Transverse colon (tissue), 3 donors: ENCODE measurements around the gene CRY1.

Source experiments
- CTCF ChIP-seq, 5 experiments: fragments of 200-600 bp in 3 of 5; fragments of 450-650 bp in 2 of 5; sonication (generic) in 3 of 5; IDR thresholded peaks; 1 replicate in 2 of 5; 2 replicates in 3 of 5; pipeline ENCODE4 v1.5.1; 2016 to 2017; ENCODE audit warnings: antibody characterized with exemption in 5 of 5, inconsistent platforms in 3 of 5, mild to moderate bottlenecking in 2 of 5, moderate library complexity in 1 of 5
- EP300 ChIP-seq: sonication (generic); formaldehyde crosslinking; IDR thresholded peaks from one replicate; pipeline ENCODE4 v1.6.1; 2017; ENCODE audit warnings: antibody characterized with exemption, low read depth
- POLR2A ChIP-seq: fragments of 450-650 bp; IDR thresholded peaks from one replicate; pipeline ENCODE4 v1.6.1; 2016; ENCODE audit warnings: antibody characterized with exemption, mild to moderate bottlenecking, moderate library complexity

GRCh38 chr12:107012736-107013425, 80.5 kb downstream of the CRY1 start:
- TF ChIP-seq POLR2A (no peak), EP300 (no peak), CTCF (IDR thresholded peaks at IDR 0.05) (no peak)
